IMR-90 (cell line): ENCODE results near the gene CTNNA2. TPM values are rescaled to one million over a fixed set of nuclear protein-coding genes. Genes with fewer than 3 reads are reported as not detected.
A peak's percentile ranks its signal among the peaks of the same experiment; 100 is the strongest.

Experiments
- ATAC-seq: fragments of 200-7000 bp; cut with Tn5 transposase; 2 replicates; pipeline ENCODE4 v1.9.1; 2020; ENCODE audit warnings: low read depth, mild to moderate bottlenecking, moderate library complexity
- BruUV-seq: library from RNA; stranded (reverse); fragments of 400-500 nt; replicated peaks from 2 replicates; lab custom pipeline; 2021; lab: Mats Ljungman, UMichigan
- CTCF ChIA-PET: fragments of 300-600 bp; formaldehyde crosslinking; extraction: SDS; loops from one replicate; lab custom pipeline; 2021; ENCODE audit warnings: antibody characterized with exemption; lab: Yijun Ruan, JAX
- POLR2A ChIA-PET: fragments of 300-600 bp; sonication (Branson Sonifier 250); formaldehyde crosslinking; loops from one replicate; lab custom pipeline; 2022; ENCODE audit warnings: antibody characterized with exemption; ENCODE audit not compliant: unreplicated experiment; lab: Charles Lee
- DNase-seq: peaks from one replicate; pipeline ENCODE4 v3.0.0; 2013
- H2AFZ ChIP-seq: replicated peaks from 2 replicates; pipeline ENCODE3; 2013; ENCODE audit warnings: low read length, mild to moderate bottlenecking; ENCODE audit not compliant: poor library complexity
- H2AK5ac ChIP-seq: 2 replicates; pipeline ENCODE4 v1.6.1; 2013; ENCODE audit warnings: low read depth, low read length, inconsistent platforms
- H2AK9ac ChIP-seq: replicated peaks from 2 replicates; pipeline ENCODE3; 2013; ENCODE audit warnings: mild to moderate bottlenecking, low read depth, low read length, moderate library complexity; ENCODE audit not compliant: poor library complexity
- H2BK120ac ChIP-seq: 2 replicates; pipeline ENCODE4 v1.6.1; 2013; ENCODE audit warnings: low read depth, low read length, inconsistent platforms
- H2BK15ac ChIP-seq: 3 replicates; pipeline ENCODE4 v1.6.1; 2013; ENCODE audit warnings: low read depth, low read length, inconsistent platforms
- H2BK20ac ChIP-seq: 2 replicates; pipeline ENCODE4 v1.6.1; 2013; ENCODE audit warnings: low read depth, mild to moderate bottlenecking, inconsistent platforms, low read length, moderate library complexity
- H2BK5ac ChIP-seq: 2 replicates; pipeline ENCODE4 v1.6.1; 2013; ENCODE audit warnings: mild to moderate bottlenecking, low read depth, low read length, inconsistent platforms; ENCODE audit not compliant: poor library complexity, severe bottlenecking
- H3K14ac ChIP-seq: replicated peaks from 2 replicates; pipeline ENCODE4 v1.6.1; 2013; ENCODE audit warnings: low read depth, low read length, inconsistent platforms
- H3K18ac ChIP-seq: 2 replicates; pipeline ENCODE4 v1.6.1; 2013; ENCODE audit warnings: low read depth, low read length, control low read depth
- H3K23ac ChIP-seq: 2 replicates; pipeline ENCODE4 v1.6.1; 2013; ENCODE audit warnings: low read depth, low read length, inconsistent platforms
- H3K27ac ChIP-seq: 2 replicates; pipeline ENCODE4 v1.5.1; 2013; ENCODE audit warnings: mild to moderate bottlenecking, control low read depth, low read length; ENCODE audit not compliant: insufficient read depth
- H3K27me3 ChIP-seq: 2 replicates; pipeline ENCODE4 v1.6.1; 2013; ENCODE audit warnings: low read length; ENCODE audit not compliant: control insufficient read depth, insufficient read depth
- H3K36me3 ChIP-seq: 2 replicates; pipeline ENCODE4 v1.6.1; 2013; ENCODE audit warnings: low read length, mixed read lengths; ENCODE audit not compliant: control insufficient read depth, insufficient read depth
- H3K4ac ChIP-seq: 2 replicates; pipeline ENCODE4 v1.6.1; 2013; ENCODE audit warnings: low read depth, low read length, inconsistent platforms
- H3K4me1 ChIP-seq: 2 replicates; pipeline ENCODE4 v1.6.1; 2013; ENCODE audit warnings: low read length, mixed read lengths; ENCODE audit not compliant: control insufficient read depth, insufficient read depth
- H3K4me2 ChIP-seq: 2 replicates; pipeline ENCODE4 v1.6.1; 2013; ENCODE audit warnings: low read depth, mild to moderate bottlenecking, control low read depth, low read length, moderate library complexity
- H3K4me3 ChIP-seq: 2 replicates; pipeline ENCODE4 v1.5.1; 2013; ENCODE audit warnings: low read depth, mild to moderate bottlenecking, control low read depth, low read length, moderate library complexity; ENCODE audit not compliant: insufficient read depth
- H3K56ac ChIP-seq: 2 replicates; pipeline ENCODE4 v1.6.1; 2013; ENCODE audit warnings: low read length, inconsistent platforms; ENCODE audit not compliant: insufficient read depth; ENCODE audit errors: extremely low read depth
- H3K79me1 ChIP-seq, 2 experiments: 2 replicates each; pipeline ENCODE4 v1.6.1; 2013; ENCODE audit warnings: low read length in 2 of 2, inconsistent platforms in 1 of 2, low read depth in 1 of 2
- H3K9ac ChIP-seq: 2 replicates; pipeline ENCODE4 v1.6.1; 2013; ENCODE audit warnings: low read depth, low read length, control low read depth
- H3K9me1 ChIP-seq: 2 replicates; pipeline ENCODE4 v1.6.1; 2013; ENCODE audit warnings: low read length, inconsistent platforms; ENCODE audit not compliant: insufficient read depth
- H3K9me3 ChIP-seq: 2 replicates; pipeline ENCODE4 v1.6.1; 2013; ENCODE audit warnings: low read length; ENCODE audit not compliant: control insufficient read depth, insufficient read depth
- H4K20me1 ChIP-seq: 2 replicates; pipeline ENCODE4 v1.6.1; 2013; ENCODE audit warnings: low read length, inconsistent platforms; ENCODE audit not compliant: insufficient read depth
- H4K5ac ChIP-seq: 2 replicates; pipeline ENCODE4 v1.6.1; 2013; ENCODE audit warnings: mild to moderate bottlenecking, low read depth, low read length, control low read depth
- H4K8ac ChIP-seq, 2 experiments: 2 replicates each; pipeline ENCODE4 v1.6.1; 2013; ENCODE audit warnings: low read depth in 2 of 2, low read length in 2 of 2, control low read depth in 1 of 2, inconsistent platforms in 1 of 2
- H4K91ac ChIP-seq: 2 replicates; pipeline ENCODE4 v1.6.1; 2013; ENCODE audit warnings: low read depth, low read length, inconsistent platforms; ENCODE audit not compliant: insufficient read depth
- MAFK ChIP-seq: IDR thresholded peaks from 2 replicates; pipeline ENCODE4 v1.6.1; 2012; ENCODE audit warnings: low read depth, low read length, improper control_type of control experiment
- RFX5 ChIP-seq: IDR thresholded peaks from 2 replicates; pipeline ENCODE4 v1.8.0; 2012; ENCODE audit warnings: low read depth, mild to moderate bottlenecking, low read length, moderate library complexity
- WGBS, 2 experiments: methylation state at CpG; one replicate each; pipeline versions ENCODE4 v1.1.5 to v1.1.7; 2013; ENCODE audit warnings: missing lambda C conversion rate in 2 of 2; ENCODE audit not compliant: insufficient read length in 1 of 2; ENCODE audit errors: extremely low coverage in 2 of 2; 5-methylcytosine and 5-hydroxymethylcytosine counted together
- dilution Hi-C: fragments of 300-500 bp; cut with HindIII; formaldehyde crosslinking; loops from one replicate; pipeline ENCODE4 v1.14.3; 2018; ENCODE audit warnings: low sequenced_read_pairs; ENCODE audit not compliant: unreplicated experiment
- in situ Hi-C: fragments of 300-500 bp; cut with MboI; formaldehyde crosslinking; loops from 3 replicates; pipeline ENCODE4 v1.14.3; 2019; ENCODE audit warnings: low sequenced_read_pairs, inconsistent platforms, mixed read lengths
- intact Hi-C: fragments of 100-400 bp; cut with micrococcal nuclease; formaldehyde crosslinking; loops from 2 replicates; pipeline ENCODE4 v1.10.0; 2022
- polyA plus RNA-seq, 3 experiments: library from polyadenylated mRNA; depleted of rRNA; stranded (reverse); fragments of >200 nt; gene quantifications; 2 replicates each; pipeline ENCODE4 v1.2.3, GENCODE V29; 2012; ENCODE audit warnings: low replicate concordance in 1 of 3
- total RNA-seq: library from RNA; depleted of rRNA; stranded (reverse); fragments of >200 nt; gene quantifications from 2 replicates; pipeline ENCODE4 v1.2.3, GENCODE V29; 2012

The CTNNA2 gene
- total and polyA plus RNA-seq, 2 of the 4 experiments (the other 2 are of a cell fraction): not detected

DNA sequence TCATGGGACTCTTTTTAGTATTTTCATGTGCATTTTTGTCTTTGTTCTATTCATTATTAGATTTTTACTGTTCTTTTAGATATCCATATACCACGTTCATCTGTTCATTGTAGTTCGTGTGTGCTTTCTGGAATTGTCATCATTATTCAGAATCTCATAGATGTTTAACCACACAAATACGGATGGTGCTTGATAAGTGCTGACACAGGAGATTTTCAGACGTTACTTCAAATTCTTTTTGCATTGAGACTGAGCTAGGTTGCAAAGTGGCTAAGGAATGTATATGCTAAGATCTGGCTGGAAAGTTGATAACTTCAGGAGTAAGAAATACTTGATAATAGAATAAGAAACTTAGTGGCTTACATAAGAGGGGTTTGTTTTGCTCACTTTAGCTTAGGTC lies 153.6 kb downstream of the CTNNA2 start:
- no peak overlapping the region for H3K18ac ChIP-seq
- H4K8ac ChIP-seq: no peak overlapping the region
- intact Hi-C loops: no loop called here
- no peak for DNase-seq
- no peak overlapping the region for H2BK120ac ChIP-seq
- H2BK20ac ChIP-seq: no peak overlapping the region
- dilution Hi-C loops: no loop called here
- H3K27ac ChIP-seq: no peak overlapping the region
- H2AFZ ChIP-seq: no peak overlapping the region
- no peak overlapping the region for H3K4me2 ChIP-seq
- H3K27me3 ChIP-seq: no peaks in the 10 kb centered on the region
- H3K36me3 ChIP-seq: no peaks in the 10 kb centered on the region
- no peak overlapping the region for H3K4me3 ChIP-seq
- in situ Hi-C loops: loop anchor here (25.0 kb wide), 1 partner anchor 96 kb away; no protein-coding TSS in a partner anchor
- no peak overlapping the region for H3K14ac ChIP-seq
- H2BK15ac ChIP-seq: no peak overlapping the region
- H2AK9ac ChIP-seq: no peak overlapping the region
- H4K20me1 ChIP-seq: no peaks in the 10 kb centered on the region
- no peaks in the 10 kb centered on the region; the same call in 1 of the 2 replicates for H3K9me3 ChIP-seq
- ChIA-PET CTCF (no interaction called here), POLR2A (no interaction called here)
- no CpG with 5 or more reads among the region's 4 CpGs for WGBS, 2 experiments
- no peaks in the 10 kb centered on the region for H3K79me1 ChIP-seq
- H2BK5ac ChIP-seq: no peak overlapping the region
- no peak overlapping the region for H3K23ac ChIP-seq
- H2AK5ac ChIP-seq: no peak overlapping the region
- H4K5ac ChIP-seq: no peak overlapping the region
- no peaks in the 10 kb centered on the region for H3K9me1 ChIP-seq
- no peak overlapping the region for H3K56ac ChIP-seq
- no peaks in the 10 kb centered on the region for H3K4me1 ChIP-seq
- H3K9ac ChIP-seq: no peak overlapping the region
- no peak overlapping the region for H4K91ac ChIP-seq
- TF ChIP-seq RFX5: no peak
- peak; percentile 90 for TF ChIP-seq MAFK
- ATAC-seq: no peak
- no peak overlapping the region for H3K4ac ChIP-seq
- BruUV-seq: no TSS peak
